ENCODE measurements around the gene CDK6. TPM values are rescaled to one million over a fixed set of nuclear protein-coding genes. Genes with fewer than 3 reads are reported as not detected.

CDK6 gene
- total RNA-seq, 1 experiment from 2014 or later = 38.7 TPM

- no TSS peak for BruUV-seq (replicated peaks)
- Histone ChIP-seq H3K9me3 (ENCODE audit: low read length) (no peaks in the 10 kb centered on the region), H3K4me1 (ENCODE audit: insufficient read depth, low read length) (no peaks in the 10 kb centered on the region), H3K36me3 (ENCODE audit: low read depth, low read length) (no peaks in the 10 kb centered on the region), H4K20me1 (ENCODE audit: low read length) (no peaks in the 10 kb centered on the region), H3K79me2 (ENCODE audit: low read length) (no peaks in the 10 kb centered on the region), H3F3A (ENCODE audit: low read length, unreplicated experiment) (no peaks in the 10 kb centered on the region), H3K27ac (ENCODE audit: low read length) (no peak overlapping the region), H3K9me2 (replicated peaks; ENCODE audit: low read length) (no peaks in the 10 kb centered on the region), H3K4me2 (ENCODE audit: low read length) (no peak overlapping the region), H3K27me3 (ENCODE audit: low read length) (peaks cover 8% of the 10 kb centered on the region; the same call in 1 of the 2 replicates), H3K9ac (ENCODE audit: low read length) (no peak overlapping the region), H2AFZ (ENCODE audit: low read length) (no peak overlapping the region), H3K4me3 (ENCODE audit: low read length) (no peak overlapping the region)
- CTCF ChIA-PET = no interaction called here
- POLR2A ChIA-PET (ENCODE audit: unreplicated experiment) = no interaction called here
- intact Hi-C loops (cut with micrococcal nuclease) = no loop called here
- TF ChIP-seq EZH2 (IDR thresholded peaks at IDR 0.05; ENCODE audit: low read length, unreplicated experiment) = no peak
- no peak for TF ChIP-seq EZH2phosphoT487 (IDR thresholded peaks at IDR 0.05; ENCODE audit: borderline replicate concordance, low read length)
- no peak for TF ChIP-seq CTCF (conservative IDR thresholded peaks at IDR 0.05; ENCODE audit: low read depth, low read length)
- ATAC-seq = no peak
- DNase-seq = no peak
Measured at GRCh38 chr7:92851732-92852131, 15.4 kb upstream of the CDK6 start.

GRCh38 chr7:92850516-92850915, 14.1 kb upstream of the CDK6 start:
- H3K4me1 ChIP-seq (ENCODE audit: insufficient read depth, low read length) = no peaks in the 10 kb centered on the region
- no peaks in the 10 kb centered on the region for H3K36me3 ChIP-seq (ENCODE audit: low read depth, low read length)
- H3K9ac ChIP-seq (ENCODE audit: low read length) = no peak overlapping the region
- BruUV-seq (replicated peaks) = no TSS peak
- H3K9me3 ChIP-seq (ENCODE audit: low read length) = no peaks in the 10 kb centered on the region
- H3K79me2 ChIP-seq (ENCODE audit: low read length) = no peaks in the 10 kb centered on the region
- no peak overlapping the region for H3K27ac ChIP-seq (ENCODE audit: low read length)
- CTCF ChIA-PET = no interaction called here
- TF ChIP-seq EZH2 (IDR thresholded peaks at IDR 0.05; ENCODE audit: low read length, unreplicated experiment) (no peak), EZH2phosphoT487 (IDR thresholded peaks at IDR 0.05; ENCODE audit: borderline replicate concordance, low read length) (no peak), CTCF (conservative IDR thresholded peaks at IDR 0.05; ENCODE audit: low read depth, low read length) (no peak)
- ATAC-seq (no peak), DNase-seq (no peak)
- intact Hi-C loops (cut with micrococcal nuclease) = no loop called here
- no peaks in the 10 kb centered on the region for H3K9me2 ChIP-seq (replicated peaks; ENCODE audit: low read length)
- H3K4me2 ChIP-seq (ENCODE audit: low read length) = no peak overlapping the region
- H2AFZ ChIP-seq (ENCODE audit: low read length) = no peak overlapping the region
- POLR2A ChIA-PET (ENCODE audit: unreplicated experiment) = interaction anchor here (0.6 kb wide), 1 partner anchor 85 kb away, joined by 17 read pairs; no protein-coding TSS in a partner anchor
- no peak overlapping the region for H3K4me3 ChIP-seq (ENCODE audit: low read length)
- H4K20me1 ChIP-seq (ENCODE audit: low read length) = no peaks in the 10 kb centered on the region
- peaks cover 8% of the 10 kb centered on the region; the same call in 1 of the 2 replicates for H3K27me3 ChIP-seq (ENCODE audit: low read length)
- no peaks in the 10 kb centered on the region for H3F3A ChIP-seq (ENCODE audit: low read length, unreplicated experiment)

- ChIA-PET POLR2A (ENCODE audit: unreplicated experiment) (no interaction called here), CTCF (no interaction called here)
- Histone ChIP-seq H3K27ac (ENCODE audit: low read length) (no peak overlapping the region), H3K9me2 (replicated peaks; ENCODE audit: low read length) (no peaks in the 10 kb centered on the region), H3F3A (ENCODE audit: low read length, unreplicated experiment) (no peaks in the 10 kb centered on the region), H3K4me1 (ENCODE audit: insufficient read depth, low read length) (no peaks in the 10 kb centered on the region), H3K4me2 (ENCODE audit: low read length) (no peak overlapping the region), H3K36me3 (ENCODE audit: low read depth, low read length) (no peaks in the 10 kb centered on the region), H4K20me1 (ENCODE audit: low read length) (no peaks in the 10 kb centered on the region), H2AFZ (ENCODE audit: low read length) (no peak overlapping the region), H3K9me3 (ENCODE audit: low read length) (no peaks in the 10 kb centered on the region), H3K9ac (ENCODE audit: low read length) (no peak overlapping the region), H3K79me2 (ENCODE audit: low read length) (no peaks in the 10 kb centered on the region), H3K27me3 (ENCODE audit: low read length) (peaks cover 8% of the 10 kb centered on the region; the same call in 1 of the 2 replicates), H3K4me3 (ENCODE audit: low read length) (no peak overlapping the region)
- intact Hi-C loops (cut with micrococcal nuclease) = no loop called here
- no TSS peak for BruUV-seq (replicated peaks)
- ATAC-seq (no peak), DNase-seq (no peak)
- TF ChIP-seq CTCF (conservative IDR thresholded peaks at IDR 0.05; ENCODE audit: low read depth, low read length) = no peak
Measured at GRCh38 chr7:92849322-92849721, 12.9 kb upstream of the CDK6 start.
